Hepatocyte (in vitro differentiated cells): ENCODE results near the gene SDK1. TPM values are rescaled to one million over a fixed set of nuclear protein-coding genes. Genes with fewer than 3 reads are reported as not detected.
"Not testable (repeated sequence)": the region's sequence is repeated elsewhere in the genome, so short reads cannot be mapped to it uniquely, and the experiment has no call there.

Experiments
- DNase-seq: peaks from one replicate; pipeline ENCODE4 v3.0.0-alpha.2; 2016; ENCODE audit warnings: low spot score
- H2AFZ ChIP-seq: fragments of 200-600 bp; sonication (generic); 2 replicates; pipeline ENCODE4 v1.6.0; 2016; ENCODE audit warnings: antibody characterized with exemption, mild to moderate bottlenecking
- H3K27ac ChIP-seq: fragments of 200-600 bp; sonication (generic); 2 replicates; pipeline ENCODE4 v1.5.1; 2016; ENCODE audit warnings: mild to moderate bottlenecking
- H3K27me3 ChIP-seq: fragments of 200-600 bp; sonication (generic); 2 replicates; pipeline ENCODE4 v1.6.1; 2016
- H3K36me3 ChIP-seq: fragments of 200-600 bp; sonication (generic); replicated peaks from 2 replicates; pipeline ENCODE4 v1.5.1; 2016; ENCODE audit warnings: low read depth; ENCODE audit not compliant: insufficient read depth
- H3K4me1 ChIP-seq: fragments of 200-600 bp; sonication (generic); 2 replicates; pipeline ENCODE4 v1.5.1; 2016; ENCODE audit warnings: mild to moderate bottlenecking, moderate library complexity; ENCODE audit not compliant: insufficient read depth
- H3K4me2 ChIP-seq: fragments of 200-600 bp; sonication (generic); 2 replicates; pipeline ENCODE4 v1.6.0; 2016
- H3K4me3 ChIP-seq: fragments of 200-600 bp; sonication (generic); 2 replicates; pipeline ENCODE4 v1.5.1; 2016; ENCODE audit warnings: mild to moderate bottlenecking
- H3K79me2 ChIP-seq: fragments of 200-600 bp; sonication (generic); 2 replicates; pipeline ENCODE4 v1.6.0; 2017; ENCODE audit warnings: mild to moderate bottlenecking
- H3K9me2 ChIP-seq: fragments of 200-600 bp; sonication (generic); replicated peaks from 2 replicates; pipeline ENCODE4 v1.6.0; 2017; ENCODE audit warnings: mild to moderate bottlenecking; ENCODE audit not compliant: insufficient read depth
- H3K9me3 ChIP-seq: fragments of 200-600 bp; sonication (generic); 2 replicates; pipeline ENCODE4 v1.5.1; 2016; ENCODE audit warnings: low read depth, mild to moderate bottlenecking
- H4K20me1 ChIP-seq: fragments of 200-600 bp; sonication (generic); 2 replicates; pipeline ENCODE4 v1.6.0; 2016; ENCODE audit warnings: mild to moderate bottlenecking; ENCODE audit not compliant: insufficient read depth, poor library complexity, severe bottlenecking
- CTCF ChIP-seq: fragments of 200-600 bp; sonication (generic); IDR thresholded peaks from 2 replicates; pipeline ENCODE4 v1.5.1; 2016; ENCODE audit warnings: antibody characterized with exemption, mild to moderate bottlenecking; ENCODE audit not compliant: poor library complexity
- EZH2 ChIP-seq: fragments of 200-600 bp; sonication (generic); IDR thresholded peaks from 2 replicates; pipeline ENCODE4 v1.6.1; 2016; ENCODE audit warnings: antibody characterized with exemption, mild to moderate bottlenecking, borderline replicate concordance
- EZH2phosphoT487 ChIP-seq: fragments of 200-600 bp; sonication (generic); IDR thresholded peaks from one replicate; pipeline ENCODE4 v1.6.1; 2018; ENCODE audit warnings: antibody characterized with exemption, mild to moderate bottlenecking, low read depth, moderate library complexity; ENCODE audit not compliant: unreplicated experiment, severe bottlenecking
- WGBS: methylation state at CpG from one replicate; pipeline ENCODE4 v1.1.6; 2016; ENCODE audit warnings: low lambda C conversion rate; ENCODE audit errors: missing lambda C conversion rate; 5-methylcytosine and 5-hydroxymethylcytosine counted together
- polyA plus RNA-seq: library from polyadenylated mRNA; unstranded; fragments of >200 nt; fragmentation: Nextera tagmentation; extraction: Ambion mirVana; gene quantifications from 2 replicates; pipeline ENCODE4 v1.2.1, GENCODE V29; 2016
- total RNA-seq: library from RNA; depleted of rRNA; stranded (reverse); fragments of >200 nt; gene quantifications from 2 replicates; pipeline ENCODE4 v1.2.3, GENCODE V29; 2014

SDK1 gene
- total and polyA plus RNA-seq, 2 experiments from 2014 or later: 4.3 to 10.0 TPM

- WGBS: 82% methylated on average over 14 of the region's 14 CpGs
- no peak overlapping the region for H3K4me2 ChIP-seq
- no peaks in the 10 kb centered on the region for H3K27me3 ChIP-seq
- H3K79me2 ChIP-seq: no peaks in the 10 kb centered on the region
- no peaks in the 10 kb centered on the region for H3K36me3 ChIP-seq
- no peak for DNase-seq
- H3K9me3 ChIP-seq: no peaks in the 10 kb centered on the region
- no peaks in the 10 kb centered on the region for H3K9me2 ChIP-seq
- TF ChIP-seq EZH2phosphoT487: no peak
- TF ChIP-seq CTCF: no peak
- TF ChIP-seq EZH2: no peak
- H3K4me1 ChIP-seq: no peaks in the 10 kb centered on the region
- H4K20me1 ChIP-seq: no peaks in the 10 kb centered on the region
- no peak overlapping the region for H3K27ac ChIP-seq
- no peak overlapping the region for H2AFZ ChIP-seq
- H3K4me3 ChIP-seq: no peak overlapping the region
Observed at GRCh38 chr7:3928727-3929515, 627.9 kb downstream of the SDK1 start.

GRCh38 chr7:3931843-3932242, 630.8 kb downstream of the SDK1 start:
- Histone ChIP-seq H3K27ac (no peak overlapping the region), H3K4me1 (no peaks in the 10 kb centered on the region), H3K36me3 (no peaks in the 10 kb centered on the region), H4K20me1 (no peaks in the 10 kb centered on the region), H3K4me3 (no peak overlapping the region), H3K27me3 (no peaks in the 10 kb centered on the region), H3K79me2 (no peaks in the 10 kb centered on the region), H2AFZ (no peak overlapping the region), H3K4me2 (no peak overlapping the region), H3K9me2 (no peaks in the 10 kb centered on the region), H3K9me3 (peaks cover 7% of the 10 kb centered on the region)
- TF ChIP-seq CTCF (no peak), EZH2 (no peak), EZH2phosphoT487 (no peak)
- DNase-seq: no peak
- WGBS: 67% methylated on average over 3 of the region's 3 CpGs

- no peak for TF ChIP-seq EZH2phosphoT487
- WGBS: 96% methylated on average over 8 of the region's 8 CpGs
- Histone ChIP-seq H3K27me3 (no peaks in the 10 kb centered on the region), H3K9me2 (no peaks in the 10 kb centered on the region), H3K4me2 (no peak overlapping the region), H3K27ac (no peak overlapping the region), H2AFZ (no peak overlapping the region), H3K4me1 (no peaks in the 10 kb centered on the region), H4K20me1 (no peaks in the 10 kb centered on the region), H3K9me3 (peaks cover 7% of the 10 kb centered on the region), H3K79me2 (no peaks in the 10 kb centered on the region), H3K4me3 (no peak overlapping the region), H3K36me3 (no peaks in the 10 kb centered on the region)
- no peak for DNase-seq
Observed at GRCh38 chr7:3937146-3937545, 636.1 kb downstream of the SDK1 start.

GRCh38 chr7:3937605-3938004, 636.6 kb downstream of the SDK1 start:
- H2AFZ ChIP-seq: no peak overlapping the region
- H3K9me3 ChIP-seq: peaks cover 7% of the 10 kb centered on the region
- H3K4me1 ChIP-seq: no peaks in the 10 kb centered on the region
- WGBS: 98% methylated on average over 14 of the region's 14 CpGs
- no peak overlapping the region for H3K4me2 ChIP-seq
- H3K79me2 ChIP-seq: no peaks in the 10 kb centered on the region
- no peak overlapping the region for H3K27ac ChIP-seq
- no peak for TF ChIP-seq EZH2
- no peak for TF ChIP-seq EZH2phosphoT487
- TF ChIP-seq CTCF: no peak
- H3K4me3 ChIP-seq: no peak overlapping the region
- no peaks in the 10 kb centered on the region for H3K36me3 ChIP-seq
- no peaks in the 10 kb centered on the region for H4K20me1 ChIP-seq
- no peaks in the 10 kb centered on the region for H3K27me3 ChIP-seq
- H3K9me2 ChIP-seq: no peaks in the 10 kb centered on the region
- no peak for DNase-seq

GRCh38 chr7:3941706-3942105, 640.7 kb downstream of the SDK1 start:
- DNase-seq, H3K4me3 ChIP-seq, H3K9me3 ChIP-seq, H3K27me3 ChIP-seq, H3K79me2 ChIP-seq, H4K20me1 ChIP-seq, H3K9me2 ChIP-seq, H3K36me3 ChIP-seq, H3K27ac ChIP-seq, H2AFZ ChIP-seq, H3K4me2 ChIP-seq, H3K4me1 ChIP-seq: not testable (repeated sequence)
- WGBS: 94% methylated on average over 12 of the region's 12 CpGs
